ENCODE measurements around the gene STAG1.
"Not testable (repeated sequence)": the region's sequence is repeated elsewhere in the genome, so short reads cannot be mapped to it uniquely, and the experiment has no call there.

The STAG1 gene

GRCh38 chr3:136642711-136643110 lies 109.5 kb downstream of the STAG1 start:
- DNase-seq: no peak

DNA sequence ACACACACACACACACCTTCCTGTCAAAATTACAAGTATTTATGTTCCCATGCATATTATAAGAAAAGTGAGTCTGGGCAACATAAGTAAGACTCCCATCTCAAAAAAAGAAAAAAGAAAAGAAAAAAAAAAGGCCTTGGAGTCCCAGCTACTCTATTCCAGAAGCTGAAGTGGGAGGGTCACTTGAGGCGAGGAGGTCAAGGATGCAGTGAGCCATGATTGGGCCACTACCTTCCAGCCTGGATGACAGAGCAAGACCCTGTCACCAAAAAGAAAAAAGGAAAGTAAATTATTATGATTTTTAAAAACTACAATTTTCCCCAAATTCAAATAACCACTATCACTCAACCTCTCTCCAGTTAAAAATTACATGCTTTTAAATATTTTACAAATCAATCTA lies 113.1 kb downstream of the STAG1 start:
- DNase-seq: no peak

DNA sequence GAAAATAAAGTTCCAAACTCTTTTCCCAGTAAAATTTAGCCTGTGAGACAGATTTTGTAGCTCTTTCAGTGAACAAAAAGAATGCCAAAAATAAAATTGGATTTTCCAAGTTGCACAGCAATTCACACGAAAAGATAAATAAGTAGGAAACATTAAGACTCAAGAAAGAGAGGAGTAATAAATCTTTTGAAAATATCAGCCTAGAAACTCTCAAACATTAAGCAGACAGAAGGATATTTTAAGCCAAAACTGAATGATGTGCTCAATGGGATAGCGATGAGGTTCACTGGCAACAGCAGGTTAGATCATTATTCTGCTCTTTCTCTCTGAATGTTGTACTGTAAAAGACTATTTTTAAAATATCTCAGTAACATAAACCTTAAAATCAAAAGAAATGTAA lies 115.0 kb downstream of the STAG1 start:
- no peak for DNase-seq

GRCh38 chr3:136634821-136635220 lies 117.4 kb downstream of the STAG1 start:
- DNase-seq: no peak

GRCh38 chr3:136632625-136633081 lies 119.5 kb downstream of the STAG1 start:
- no peak for DNase-seq

GRCh38 chr3:136631424-136631823 lies 120.8 kb downstream of the STAG1 start:
- no peak for DNase-seq

GRCh38 chr3:136630915-136631314 lies 121.3 kb downstream of the STAG1 start:
- DNase-seq: no peak

DNA sequence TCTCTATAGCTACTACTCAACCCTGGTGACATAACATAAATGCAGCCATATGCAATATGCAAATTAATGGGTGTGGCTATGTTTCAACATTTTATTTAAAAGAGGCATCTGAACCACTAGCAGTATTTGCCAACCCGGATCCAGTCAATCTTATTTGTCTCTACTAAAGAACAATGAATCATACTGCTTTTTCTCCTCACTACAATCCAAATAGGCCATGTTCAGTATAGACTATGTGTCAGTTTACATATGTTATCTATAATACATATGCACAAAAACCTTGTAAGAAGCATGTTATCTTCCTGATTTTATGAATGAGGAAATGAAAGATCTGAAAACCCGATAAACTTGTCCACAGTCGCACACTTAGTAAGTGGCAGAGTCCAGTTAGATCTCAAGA lies 125.7 kb downstream of the STAG1 start:
- DNase-seq: no peak

- DNase-seq: no peak
These were observed 127.0 kb downstream of the STAG1 start for GRCh38 chr3:136624894-136625815.

DNA sequence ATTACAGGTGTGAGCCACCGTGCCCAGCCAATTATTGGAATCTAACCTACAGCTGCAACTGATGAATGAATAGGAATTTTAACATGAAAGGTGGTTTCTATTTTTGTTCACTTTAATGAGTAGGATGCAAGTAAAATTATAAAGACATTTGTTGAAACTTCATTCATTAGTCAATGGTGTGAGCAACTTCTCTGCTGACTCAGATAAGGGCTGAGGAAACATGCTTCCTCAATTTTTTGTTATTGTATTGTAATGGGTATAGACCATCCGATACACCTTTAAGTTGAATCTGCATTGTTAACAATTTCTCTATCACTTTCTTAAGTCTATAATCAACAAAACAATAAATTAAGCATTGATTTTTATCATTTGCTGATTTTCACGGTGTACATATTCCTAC lies 127.8 kb downstream of the STAG1 start:
- DNase-seq: no peak

DNA sequence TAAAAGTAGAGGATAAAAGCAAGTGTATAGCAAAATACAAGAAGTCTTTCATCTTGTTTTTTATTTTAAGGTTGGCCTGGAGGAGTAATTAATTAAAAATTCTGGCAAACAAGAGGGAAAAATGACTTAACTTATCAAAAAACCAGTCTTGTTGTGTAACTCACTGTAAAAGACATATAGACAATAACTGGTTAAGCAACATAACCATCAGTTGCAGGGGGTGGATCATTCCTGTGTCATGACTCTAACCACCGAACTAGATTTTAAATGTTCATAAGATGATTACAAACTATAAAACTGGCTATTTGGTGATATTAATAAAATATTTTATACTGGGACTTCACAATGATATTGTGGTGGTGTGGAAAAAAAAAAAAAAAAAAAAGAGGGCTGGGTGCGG lies 130.6 kb downstream of the STAG1 start:
- DNase-seq: no peak

DNA sequence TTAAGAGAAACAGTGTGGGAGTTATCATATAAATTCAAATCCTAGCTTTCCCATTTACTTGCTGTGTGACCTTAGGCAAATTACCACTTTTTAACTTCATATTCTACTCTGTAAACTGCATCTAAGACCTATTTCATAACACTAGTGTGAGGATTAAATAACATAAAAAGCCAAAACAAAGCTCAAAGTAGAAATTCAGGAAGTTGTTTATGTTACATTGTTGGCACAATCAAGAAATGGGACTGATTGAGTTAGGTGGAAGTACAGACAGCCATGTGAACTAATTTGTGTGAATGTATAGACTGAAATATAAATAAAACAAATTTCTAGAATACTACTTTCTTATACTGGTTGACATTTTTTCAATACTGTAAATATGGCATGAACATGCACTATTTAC lies 131.7 kb downstream of the STAG1 start:
- DNase-seq: no peak

DNA sequence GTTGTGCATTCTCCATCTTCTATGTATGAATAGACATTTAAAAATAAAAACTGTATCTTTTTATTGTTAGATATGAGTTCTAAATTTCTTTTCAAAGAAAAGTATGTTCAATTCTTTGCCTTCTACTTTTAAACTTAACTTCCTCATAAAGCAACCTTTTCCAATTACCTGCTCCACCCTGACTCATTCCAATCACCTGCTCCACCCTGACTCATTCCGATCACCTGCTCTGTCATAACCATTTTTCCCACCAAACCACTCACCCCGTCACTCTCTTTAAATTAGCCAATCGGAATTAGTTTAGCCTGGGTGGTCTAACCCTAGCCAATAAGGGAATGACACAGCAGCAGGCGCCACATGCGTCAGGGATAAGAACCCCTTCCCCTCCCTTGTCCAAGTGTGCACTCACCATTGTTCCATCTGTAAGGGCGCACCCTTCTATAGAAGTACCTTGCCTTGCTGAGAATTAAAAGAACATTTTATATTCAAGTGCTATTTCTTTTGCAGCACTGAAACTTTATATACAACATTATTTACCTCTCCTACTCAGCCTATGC lies 134.1 kb downstream of the STAG1 start:
- not testable (repeated sequence) for DNase-seq

GRCh38 chr3:136617198-136617597 lies 135.0 kb downstream of the STAG1 start:
- DNase-seq: no peak

GRCh38 chr3:136612512-136612911 lies 139.7 kb downstream of the STAG1 start:
- DNase-seq: no peak

DNA sequence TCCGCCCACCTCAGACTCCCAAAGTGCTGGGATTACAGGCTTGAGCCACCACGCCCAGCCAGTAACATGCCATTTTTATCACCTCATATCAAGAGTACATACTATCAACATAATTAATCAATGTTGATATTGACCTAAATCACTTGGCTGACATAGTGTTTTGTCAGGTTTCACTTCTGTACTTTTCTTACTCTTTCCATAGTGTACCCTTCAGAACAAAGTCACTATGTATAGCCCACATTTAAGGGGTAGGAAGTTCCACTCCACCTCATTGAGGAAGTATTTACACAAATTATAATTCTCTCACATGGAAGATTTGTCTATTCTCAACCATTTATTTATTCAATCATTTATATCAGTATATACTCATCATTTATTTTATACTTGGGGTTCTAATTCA lies 145.2 kb downstream of the STAG1 start:
- no peak for DNase-seq

GRCh38 chr3:136606216-136606615 lies 146.0 kb downstream of the STAG1 start:
- not testable (repeated sequence) for DNase-seq

DNA sequence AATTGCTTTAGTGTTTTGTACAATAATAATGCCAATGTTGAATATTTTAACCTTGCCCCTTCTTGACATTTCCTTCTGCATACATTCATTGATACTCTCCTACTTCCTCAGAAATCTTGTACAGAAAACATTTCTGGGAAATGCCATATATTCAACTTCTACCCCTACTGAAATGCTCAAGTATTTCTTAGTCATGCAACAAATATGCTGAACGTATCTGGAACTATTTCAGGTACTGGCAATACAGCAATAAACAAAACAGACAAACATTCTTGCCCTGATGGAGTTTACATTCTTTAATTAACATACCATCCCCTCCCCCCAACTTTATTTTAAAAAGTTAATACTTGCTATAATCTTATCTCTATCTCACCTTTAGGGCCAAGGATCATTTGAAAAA lies 147.2 kb downstream of the STAG1 start:
- DNase-seq: no peak

DNA sequence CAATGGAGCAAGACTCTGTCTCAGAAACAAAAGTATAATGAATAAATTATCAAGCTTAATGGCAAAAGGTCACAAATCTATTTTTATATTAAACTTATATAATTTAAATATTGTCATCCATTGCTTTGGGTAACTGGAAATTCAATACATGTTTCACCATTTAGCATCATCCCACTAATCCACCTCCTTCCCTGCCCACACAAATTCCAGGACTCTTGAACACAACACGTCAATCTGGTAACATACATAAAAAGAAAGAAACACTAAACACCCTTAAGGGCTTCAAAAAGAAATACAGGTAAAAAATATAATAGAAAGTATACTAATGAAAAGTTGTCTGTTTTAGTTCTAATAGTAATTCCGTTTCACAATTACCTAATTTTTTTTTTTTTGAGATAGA lies 149.4 kb downstream of the STAG1 start:
- no peak for DNase-seq

- no peak for DNase-seq
These were observed 156.1 kb downstream of the STAG1 start for GRCh38 chr3:136595913-136596697.

DNA sequence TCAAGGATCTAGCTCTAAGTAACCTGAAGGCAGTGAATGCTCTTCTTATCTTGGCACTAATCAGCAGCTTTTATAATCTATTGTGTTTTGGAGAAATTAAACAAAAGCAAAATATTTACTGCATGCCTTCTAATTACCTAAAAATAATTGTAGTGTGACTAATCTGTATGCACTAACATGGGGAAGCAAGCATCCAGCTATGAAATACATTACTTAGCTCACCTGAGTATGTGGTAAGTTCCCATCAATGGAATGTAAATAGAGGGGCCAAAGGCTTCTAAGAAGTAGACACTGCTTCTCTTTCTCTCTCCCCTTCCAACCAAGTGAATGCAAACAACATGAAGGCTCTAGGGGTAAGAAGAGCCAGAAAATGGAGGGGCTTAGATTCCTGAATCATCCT lies 165.6 kb downstream of the STAG1 start:
- no peak for DNase-seq

DNA sequence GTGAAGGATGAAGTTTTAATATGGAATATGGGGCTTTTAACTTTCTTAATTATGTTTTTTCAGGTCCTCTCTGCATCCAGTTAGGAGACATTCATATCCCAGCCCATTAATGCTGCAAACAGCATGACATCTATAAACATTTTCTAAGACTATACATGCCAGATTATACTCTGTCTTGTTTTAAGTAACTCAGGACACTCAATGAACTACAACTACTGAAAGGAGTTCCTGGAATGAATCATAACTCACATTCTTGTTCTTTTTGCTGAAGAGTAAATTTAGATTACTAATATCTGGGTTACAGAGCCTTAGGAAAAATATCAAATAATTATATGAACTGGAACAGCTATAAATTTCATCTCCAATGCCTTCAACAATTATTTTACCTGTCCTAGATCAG lies 167.4 kb downstream of the STAG1 start:
- DNase-seq: no peak

- DNase-seq: no peak
These were observed 168.4 kb downstream of the STAG1 start for GRCh38 chr3:136583823-136584222.

GRCh38 chr3:136577791-136578190 lies 174.4 kb downstream of the STAG1 start:
- no peak for DNase-seq

All from NCI-H2107 (cell line).